MM.1S (cell line): ENCODE measurements around the gene ZNF593.

Experiments used
- CTCF ChIP-seq: fragments of 300-600 bp; sonication (generic); IDR thresholded peaks from 2 replicates; pipeline ENCODE4 v1.5.1; 2016; ENCODE audit warnings: antibody characterized with exemption, low read length, mixed read lengths
- EZH2phosphoT487 ChIP-seq: fragments of 300-600 bp; sonication (generic); IDR thresholded peaks from 2 replicates; pipeline ENCODE4 v1.6.1; 2018; ENCODE audit warnings: antibody characterized with exemption, low read length

GRCh38 chr1:26121854-26122773, 47.6 kb upstream of the ZNF593 start:
- TF ChIP-seq EZH2phosphoT487, result no peak
- no peak for TF ChIP-seq CTCF
